CD4-positive, alpha-beta T cell treated with Interleukin-17A for 4 hours (primary cell): ENCODE data around the gene SRSF7.
A peak's percentile ranks its signal among the peaks of the same experiment; 100 is the strongest.
"Not testable (repeated sequence)": the region's sequence is repeated elsewhere in the genome, so short reads cannot be mapped to it uniquely, and the experiment has no call there.

Experiments used
- DNase-seq: peaks from one replicate; pipeline ENCODE4 v3.0.0-alpha.2; 2020; ENCODE audit warnings: mixed read lengths

SRSF7 gene

DNA sequence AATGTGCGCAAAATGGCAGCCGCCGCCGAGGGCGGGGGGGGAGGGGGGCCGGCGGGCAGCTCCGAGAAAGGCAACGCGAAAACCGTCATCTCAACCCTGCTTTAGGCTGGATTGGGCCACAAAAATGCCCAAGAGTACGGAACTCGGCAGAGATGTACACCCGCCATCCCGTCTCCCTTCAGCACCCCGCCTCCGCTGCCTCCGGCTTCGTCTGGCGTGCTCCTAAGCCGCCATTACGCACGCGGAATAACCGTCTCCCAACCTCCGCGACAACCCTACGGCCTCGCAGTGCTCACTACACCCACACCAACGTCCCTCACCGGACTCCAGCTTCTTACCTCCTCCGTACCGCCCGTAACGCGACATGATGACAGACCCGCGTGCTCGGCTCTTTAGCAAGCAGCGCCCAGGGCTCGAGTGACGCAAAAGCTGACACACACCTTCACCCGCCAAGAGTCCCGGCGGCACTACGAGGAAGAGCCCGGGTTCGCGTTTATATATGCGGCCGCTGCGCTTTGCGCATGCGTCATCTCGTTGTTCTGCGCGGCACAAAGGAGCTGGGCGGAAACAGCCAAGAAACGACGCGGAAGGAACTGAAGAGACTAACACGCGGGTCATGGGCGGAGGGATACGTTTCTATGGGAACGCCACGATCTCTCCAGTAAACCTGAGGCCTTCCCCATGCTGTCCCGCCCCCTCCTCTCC is at the start of gene SRSF7:
SRSF7 (minus strand) TSS at position 471 of the 705 bp plus-strand sequence; CDS start at position 366, 105 bp downstream.
- DNase-seq = peak; percentile 98

DNA sequence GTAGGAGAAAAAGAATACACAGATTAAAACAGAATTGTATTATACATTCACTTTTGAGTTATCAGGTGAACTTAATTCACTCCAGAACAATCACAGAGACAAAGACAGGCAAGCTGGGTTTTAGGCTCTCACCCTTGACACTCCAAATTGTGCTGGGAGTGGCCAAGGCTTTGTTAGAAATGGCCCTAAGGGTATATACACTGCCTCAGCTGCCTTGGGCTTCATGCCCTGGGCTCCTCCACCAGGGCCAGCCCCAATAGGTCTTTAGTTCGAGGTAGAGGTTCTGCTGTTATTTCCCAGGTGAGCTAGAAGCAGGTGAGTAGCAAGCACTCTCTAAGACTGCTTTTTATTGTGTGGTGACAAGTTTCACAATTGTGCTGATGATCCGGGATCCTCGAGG is 46.8 kb upstream of the SRSF7 start:
- no peak for DNase-seq

DNA sequence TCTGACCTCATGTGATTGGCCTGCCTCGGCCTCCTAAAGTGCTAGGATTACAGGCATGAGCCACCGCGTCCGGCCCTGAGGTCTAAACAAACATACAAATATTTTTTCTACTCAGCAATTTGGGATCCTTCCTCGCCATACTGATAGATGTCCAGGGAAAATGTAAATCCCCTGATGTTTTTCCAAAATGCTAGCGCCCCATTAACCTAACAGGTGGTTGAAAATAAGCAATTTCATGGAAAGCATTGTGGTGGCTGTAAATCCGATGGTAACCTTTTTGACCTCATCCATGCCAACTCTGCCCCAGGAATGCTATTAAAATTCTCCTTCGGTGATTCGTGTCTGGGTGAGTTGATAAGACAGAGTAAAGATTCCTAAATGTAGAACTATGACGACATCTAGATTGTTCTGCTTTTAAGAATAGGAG is 46.1 kb upstream of the SRSF7 start:
- DNase-seq = no peak

DNA sequence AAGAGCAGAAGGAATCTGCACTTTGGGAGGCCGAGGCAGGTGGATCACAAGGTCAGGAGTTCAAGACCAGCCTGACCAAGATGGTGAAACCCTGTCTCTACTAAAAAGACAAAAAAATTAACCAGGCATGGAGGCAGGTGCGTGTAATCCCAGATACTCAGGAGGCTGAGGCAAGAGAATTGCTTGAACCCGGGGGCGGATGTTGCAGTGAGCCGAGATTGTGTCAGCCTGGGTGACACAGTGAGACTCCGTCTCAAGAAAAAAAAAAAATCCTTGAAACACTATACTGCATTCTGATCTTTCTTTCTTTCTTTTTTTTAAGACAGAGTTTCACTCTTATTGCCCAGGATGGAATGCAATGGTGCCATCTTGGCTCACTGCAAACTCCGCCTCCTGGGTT is 43.9 kb upstream of the SRSF7 start:
- not testable (repeated sequence) for DNase-seq

DNA sequence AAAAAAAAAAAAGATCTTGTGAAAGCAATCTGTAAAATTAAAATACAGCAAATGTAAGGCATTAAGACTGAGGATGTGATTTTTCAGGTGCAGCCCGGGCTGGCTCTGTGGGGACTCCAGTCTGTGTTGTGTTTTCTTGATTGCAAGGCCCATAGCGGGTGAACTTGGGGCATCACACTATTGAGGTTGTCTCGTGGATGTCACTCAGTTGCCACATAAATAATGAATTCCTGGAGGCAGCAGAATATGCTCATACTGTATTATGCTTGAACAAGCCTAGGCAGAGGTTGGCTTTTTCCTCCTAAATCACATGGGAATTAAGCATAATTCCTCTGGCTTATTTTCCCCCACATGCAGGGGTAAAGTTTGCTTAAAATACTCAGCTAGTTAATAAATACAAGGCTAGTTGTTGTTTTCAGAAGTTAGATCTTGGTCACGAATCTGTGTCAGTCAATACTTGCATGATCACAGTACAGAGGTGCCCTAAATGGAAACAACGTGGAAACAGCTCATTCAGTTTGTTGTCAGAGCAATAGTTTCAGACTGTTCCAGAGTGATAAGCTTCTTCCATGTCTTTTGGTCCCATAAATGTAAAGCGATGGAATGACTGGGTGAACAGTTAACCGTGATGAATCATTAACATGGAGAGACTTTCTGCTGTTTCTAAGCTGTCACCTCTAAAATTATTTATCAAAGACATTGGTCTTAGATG is 43.2 kb upstream of the SRSF7 start:
- no peak for DNase-seq

DNA sequence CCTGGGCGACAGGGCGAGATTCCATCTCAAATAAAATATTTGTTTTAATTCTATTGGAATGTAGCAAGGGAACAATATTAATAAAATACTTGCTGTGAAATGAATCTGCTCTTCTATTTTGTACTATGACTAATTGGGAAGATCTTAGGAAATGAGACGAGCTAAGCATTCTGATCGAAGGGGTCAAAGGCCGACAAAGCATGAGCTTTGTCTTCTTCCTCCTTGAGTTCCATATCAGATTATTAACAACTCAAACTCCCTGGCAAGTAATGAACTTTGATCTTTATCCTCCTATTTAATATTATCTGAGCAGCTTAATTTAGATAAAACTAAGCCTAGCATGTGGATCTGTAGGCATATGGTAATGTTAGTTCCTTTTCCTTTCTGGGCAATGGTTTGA is 42.4 kb upstream of the SRSF7 start:
- DNase-seq = no peak

DNA sequence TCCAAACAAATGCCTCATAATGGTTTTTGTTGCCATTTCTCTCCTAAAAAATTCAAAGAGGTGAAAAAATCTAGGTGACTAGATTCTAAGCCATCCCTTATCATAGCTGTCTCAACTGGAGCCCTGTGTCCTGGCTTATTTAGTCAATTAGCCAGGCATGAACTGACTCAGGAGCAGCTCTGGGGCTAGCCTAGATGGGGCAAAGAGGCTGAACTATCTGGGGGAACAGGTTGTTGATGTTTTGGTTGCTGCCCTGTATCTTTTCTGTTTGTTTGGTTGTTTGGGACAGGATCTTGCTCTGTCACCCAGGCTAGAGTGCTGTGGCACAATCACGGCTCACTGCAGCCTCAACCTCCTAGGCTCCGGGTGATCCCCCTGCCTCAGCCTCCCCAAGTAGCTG is 41.6 kb upstream of the SRSF7 start:
- DNase-seq = no peak

DNA sequence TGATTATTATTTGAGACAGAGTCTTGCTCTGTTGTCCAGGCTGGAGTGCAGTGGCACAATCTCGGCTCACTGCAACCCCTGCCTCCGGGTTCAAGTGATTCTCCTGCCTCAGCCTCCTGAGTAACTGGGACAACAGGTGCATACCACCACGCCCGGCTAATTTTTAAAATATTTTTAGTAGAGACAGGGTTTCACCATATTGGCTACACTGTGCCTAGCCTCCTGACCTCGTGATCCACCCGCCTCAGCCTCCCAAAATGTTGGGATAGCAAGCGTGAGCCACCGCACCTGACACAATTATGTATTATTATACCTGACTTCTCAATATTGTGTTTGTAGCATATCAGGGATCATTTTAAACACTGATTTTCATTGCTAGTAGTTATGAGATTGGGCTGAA is 41.2 kb upstream of the SRSF7 start:
- not testable (repeated sequence) for DNase-seq

DNA sequence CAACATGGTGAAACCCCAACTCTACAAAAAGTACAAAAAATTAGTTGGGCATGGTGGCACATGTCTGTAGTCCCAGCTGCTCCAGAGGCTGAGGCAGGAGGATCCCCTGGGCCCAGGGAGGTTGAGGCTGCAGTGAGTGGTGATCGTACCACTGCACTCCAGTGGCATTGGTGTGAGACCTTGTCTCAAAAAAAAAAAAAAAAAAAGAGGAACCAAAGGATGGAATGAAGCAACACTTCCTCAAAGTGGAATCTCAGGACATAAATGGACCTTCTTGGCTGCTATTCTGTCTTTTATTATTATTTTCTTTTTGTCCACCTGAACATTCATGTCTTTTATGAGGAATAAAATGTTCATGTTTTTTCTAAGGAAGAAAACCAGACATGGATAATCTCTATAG is 40.6 kb upstream of the SRSF7 start:
- no peak for DNase-seq

DNA sequence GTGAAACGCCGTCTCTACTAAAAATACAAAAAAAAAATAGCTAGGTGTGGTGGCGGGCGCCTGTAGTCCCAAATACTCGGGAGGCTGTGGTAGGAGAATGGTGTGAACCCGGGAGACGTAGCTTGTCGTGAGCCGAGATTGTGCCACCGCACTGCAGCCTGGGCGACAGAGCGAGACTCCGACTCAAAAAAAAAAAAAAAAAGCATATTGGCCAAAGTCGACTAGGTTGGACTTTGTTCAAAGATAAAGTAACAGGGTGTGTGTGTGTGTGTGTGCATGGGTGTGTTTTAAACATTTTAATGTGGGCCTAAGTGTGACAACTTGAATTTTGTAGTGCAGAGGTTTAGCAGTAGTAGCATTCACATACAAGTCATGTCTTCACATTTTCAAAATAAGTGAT is 38.5 kb upstream of the SRSF7 start:
- DNase-seq = no peak

DNA sequence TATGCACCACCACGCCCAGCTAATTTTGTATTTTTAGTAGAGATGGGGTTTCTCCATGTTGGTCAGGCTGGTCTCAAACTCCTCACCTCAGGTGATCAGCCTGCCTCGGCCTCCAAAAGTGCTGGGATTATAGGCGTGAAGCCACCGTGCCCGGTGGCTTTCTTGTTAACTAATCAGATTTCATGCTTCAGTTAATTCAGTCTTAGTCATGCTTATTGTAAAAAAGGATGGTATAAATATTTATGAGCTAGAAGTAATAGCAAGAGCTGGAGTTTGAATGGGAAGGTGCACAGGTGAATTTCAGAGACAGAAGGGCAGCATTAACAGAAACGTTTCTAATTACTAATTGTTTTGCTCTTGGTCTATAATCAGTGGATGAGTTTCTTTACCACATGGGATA is 37.1 kb upstream of the SRSF7 start:
- DNase-seq = no peak

DNA sequence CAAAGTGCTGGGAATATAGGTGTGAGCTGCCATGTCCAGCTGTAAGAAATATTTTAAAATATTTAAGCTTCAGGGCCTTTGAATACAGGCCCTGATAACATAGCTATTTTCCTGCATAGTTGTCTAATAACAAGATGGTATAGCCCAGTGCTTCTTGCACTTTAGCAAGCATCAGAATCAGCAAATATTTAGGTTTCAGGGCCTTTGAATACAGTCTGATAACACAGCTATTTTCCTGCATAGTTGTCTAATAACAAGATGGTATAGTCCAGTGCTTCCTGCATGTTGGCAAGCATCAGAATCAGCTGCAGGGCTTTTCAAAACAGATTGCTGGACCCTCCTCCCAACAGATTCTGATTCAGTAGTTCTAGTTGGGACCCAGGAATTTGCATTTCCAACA is 32.4 kb upstream of the SRSF7 start:
- no peak for DNase-seq

DNA sequence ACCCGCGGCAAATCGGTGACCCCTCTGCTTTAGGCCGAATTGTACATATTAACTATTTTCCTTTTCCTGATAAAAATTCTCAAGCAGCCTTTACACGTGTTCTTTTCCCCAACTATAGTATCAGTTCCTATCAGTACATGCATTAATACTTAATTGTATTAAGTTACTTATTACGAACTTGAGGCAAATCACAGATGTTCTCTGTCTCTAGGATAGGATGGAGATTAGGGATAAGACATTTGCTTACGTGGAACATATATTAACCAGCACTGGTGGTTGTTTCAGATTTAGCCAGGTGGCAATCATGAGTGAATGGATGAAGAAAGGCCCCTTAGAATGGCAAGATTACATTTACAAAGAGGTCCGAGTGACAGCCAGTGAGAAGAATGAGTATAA is 27.5 kb upstream of the SRSF7 start:
- no peak for DNase-seq

DNA sequence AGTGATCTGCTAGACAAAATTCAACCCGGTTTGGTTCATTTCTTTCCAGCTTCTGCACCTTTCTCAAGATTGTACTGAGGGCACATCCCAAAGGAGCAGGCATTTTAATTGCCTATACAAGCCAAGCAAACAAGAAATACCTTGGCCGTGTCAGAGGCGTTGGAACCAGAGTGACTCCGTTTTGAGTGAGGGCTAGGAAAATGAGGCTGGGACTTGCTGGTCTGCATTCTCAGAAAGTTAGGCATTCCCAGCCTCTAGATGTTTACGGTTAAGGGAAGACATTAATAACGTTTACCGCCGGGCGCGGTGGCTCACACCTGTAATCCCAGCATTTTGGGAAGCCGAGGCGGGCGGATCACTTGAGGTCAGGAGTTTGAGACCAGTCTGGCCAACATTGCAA is 25.4 kb upstream of the SRSF7 start:
- no peak for DNase-seq

DNA sequence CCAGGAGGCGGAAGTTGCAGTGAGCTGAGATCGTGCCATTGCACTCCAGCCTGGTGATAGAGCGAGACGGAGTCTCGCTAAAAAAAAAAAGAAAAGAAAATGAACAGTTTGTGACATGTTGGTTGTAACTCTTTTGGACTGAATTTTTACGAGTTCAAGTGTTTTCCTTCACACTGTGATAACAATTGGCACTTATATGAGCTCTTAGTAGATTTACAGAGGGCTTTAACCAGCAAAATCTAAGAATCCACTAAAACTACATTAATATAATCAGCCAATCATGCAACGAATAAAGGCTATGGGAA is 24.7 kb upstream of the SRSF7 start:
- DNase-seq = no peak

DNA sequence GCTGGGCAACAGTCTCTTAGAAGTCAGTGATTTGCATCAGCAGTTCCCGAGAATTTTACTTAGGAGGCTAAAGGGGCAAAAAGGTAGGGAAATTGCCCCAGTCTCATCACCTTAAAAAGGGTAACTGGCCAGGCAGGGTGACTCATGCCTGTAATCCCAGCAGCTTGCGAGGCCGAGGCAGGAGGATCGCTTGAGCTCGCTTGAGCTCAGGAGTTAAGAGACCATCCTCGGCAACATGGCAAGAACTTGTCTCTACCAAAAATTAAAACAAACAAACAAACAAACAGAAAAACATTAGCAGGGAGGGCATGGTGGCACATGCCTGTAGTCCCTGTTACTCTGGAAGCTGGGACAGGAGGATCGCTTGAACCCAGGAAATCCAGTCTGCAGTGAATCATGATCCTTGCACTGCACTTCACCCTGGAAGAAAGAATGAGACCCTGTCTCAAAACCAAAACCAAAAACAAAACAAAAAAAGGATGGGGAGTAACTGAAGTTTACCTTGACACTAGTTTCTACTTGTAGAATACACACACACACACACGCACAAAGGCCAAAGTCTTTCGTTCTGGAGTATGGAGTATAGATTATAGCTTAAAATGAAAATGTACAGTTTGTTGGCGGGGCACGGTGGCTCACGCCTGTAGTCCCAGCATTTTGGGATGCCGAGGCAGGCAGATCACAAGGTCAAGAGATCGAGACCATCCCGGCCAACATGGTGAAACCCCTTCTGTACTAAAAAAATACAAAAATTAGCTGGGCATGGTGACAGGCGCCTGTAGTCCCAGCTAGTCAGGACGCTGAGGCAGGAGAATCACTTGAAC is 24.1 kb upstream of the SRSF7 start:
- no peak for DNase-seq

DNA sequence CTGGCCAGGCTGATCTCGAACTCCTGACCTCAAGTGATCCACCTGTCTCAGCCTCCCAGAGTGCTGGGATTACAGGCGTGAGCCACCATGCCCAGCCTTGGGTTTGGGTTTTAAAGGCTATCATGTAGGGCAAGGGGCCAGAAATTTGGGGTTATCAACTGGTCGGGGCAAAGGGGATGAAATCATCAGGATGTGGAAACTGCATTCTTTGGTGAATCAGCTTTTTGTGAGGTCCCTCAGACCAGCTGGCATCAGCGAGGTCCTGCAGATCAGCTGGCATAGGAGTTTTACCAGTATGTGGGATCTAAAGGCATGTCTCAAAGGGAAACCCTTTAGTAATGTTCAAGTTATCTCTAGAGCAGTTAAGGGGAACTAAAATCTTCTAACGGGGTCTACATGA is 20.5 kb upstream of the SRSF7 start:
- DNase-seq = no peak

DNA sequence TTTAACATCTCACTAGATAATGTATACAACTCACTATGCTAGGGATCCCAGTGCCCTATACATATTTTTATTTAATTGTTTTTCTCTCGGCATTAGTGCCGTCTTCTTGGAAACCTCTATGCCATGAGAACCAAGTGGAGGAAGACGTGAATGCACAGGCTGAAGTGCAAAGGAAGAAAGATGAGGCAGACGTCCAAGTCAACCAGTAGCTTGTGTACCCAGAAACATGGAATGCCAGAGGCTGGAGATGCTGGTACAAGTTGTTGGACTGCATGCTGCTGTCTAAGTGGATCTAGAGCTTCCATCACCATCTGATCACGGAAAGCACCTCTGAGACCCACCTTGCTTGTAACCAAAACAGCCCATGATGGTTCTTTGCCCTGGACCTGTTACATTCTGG is 14.4 kb upstream of the SRSF7 start:
- DNase-seq = no peak

DNA sequence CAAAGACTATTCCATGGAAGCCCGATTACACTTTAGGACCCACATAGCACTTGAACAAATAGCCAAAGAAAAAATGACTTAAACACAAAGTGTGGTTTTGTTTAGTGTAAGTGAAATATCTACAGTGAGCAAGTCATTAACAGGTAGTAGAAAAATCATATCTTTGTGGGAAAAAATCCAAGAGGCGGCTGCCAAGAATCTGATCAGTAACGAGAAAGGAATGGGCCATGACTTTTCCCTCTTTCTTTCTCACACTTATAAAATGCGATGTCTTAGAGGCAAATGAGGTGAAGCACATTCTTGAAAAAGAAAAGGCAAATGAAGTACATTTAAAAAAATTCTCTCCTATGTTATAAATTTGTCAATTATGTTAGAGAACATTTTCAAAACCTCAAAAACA is 14.0 kb upstream of the SRSF7 start:
- no peak for DNase-seq

DNA sequence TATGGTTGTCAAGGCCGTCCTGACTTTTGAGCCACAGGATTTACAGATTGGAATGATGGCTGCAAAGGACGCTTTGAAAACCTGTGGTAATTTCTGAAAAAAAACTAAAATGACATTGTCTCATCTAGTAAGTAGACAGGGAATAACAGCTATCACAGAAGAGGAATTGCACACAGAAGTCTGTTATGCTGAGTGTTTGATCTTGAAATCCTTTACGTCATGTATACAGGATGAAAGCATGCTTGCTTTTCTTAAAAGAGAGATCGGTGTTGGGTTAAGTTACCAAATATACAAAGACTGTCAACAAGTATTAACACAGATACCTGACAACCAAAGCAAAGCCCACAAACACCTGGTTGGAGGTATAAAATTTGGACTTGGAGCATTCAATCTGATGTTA is 12.6 kb upstream of the SRSF7 start:
- no peak for DNase-seq

DNA sequence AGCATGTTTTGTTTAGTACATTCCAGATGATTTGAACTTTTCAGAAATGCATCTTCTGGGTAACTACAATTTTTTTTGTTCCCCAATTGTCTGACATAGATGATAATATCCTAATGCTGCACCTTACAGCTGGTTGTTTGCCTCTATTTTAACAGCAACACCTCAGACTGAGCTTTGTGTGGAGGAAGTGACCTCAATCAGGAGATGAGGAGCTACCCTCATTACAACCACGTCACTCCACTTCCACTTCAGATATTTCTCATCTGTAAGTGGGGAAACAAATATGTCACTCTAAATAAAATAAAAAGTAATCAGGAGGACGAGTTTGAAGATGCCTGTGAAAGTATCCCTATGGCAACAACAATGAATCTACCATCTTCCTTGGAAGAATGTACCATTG is 12.1 kb upstream of the SRSF7 start:
- no peak for DNase-seq

DNA sequence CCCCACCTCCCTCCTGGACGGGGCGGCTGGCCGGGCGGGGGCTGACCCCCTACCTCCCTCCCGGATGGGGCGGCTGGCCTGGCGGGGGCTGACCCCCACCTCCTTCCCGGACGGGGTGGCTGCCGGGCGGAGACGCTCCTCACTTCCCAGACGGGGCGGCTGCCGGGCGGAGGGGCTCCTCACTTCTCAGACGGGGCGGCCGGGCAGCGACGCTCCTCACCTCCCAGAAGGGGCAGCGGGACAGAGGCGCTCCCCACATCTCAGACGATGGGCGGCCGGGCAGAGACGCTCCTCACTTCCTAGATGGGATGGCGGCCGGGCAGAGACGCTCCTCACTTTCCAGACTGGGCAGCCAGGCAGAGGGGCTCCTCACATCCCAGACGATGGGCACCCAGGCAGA is 4.7 kb upstream of the SRSF7 start:
- not testable (repeated sequence) for DNase-seq

DNA sequence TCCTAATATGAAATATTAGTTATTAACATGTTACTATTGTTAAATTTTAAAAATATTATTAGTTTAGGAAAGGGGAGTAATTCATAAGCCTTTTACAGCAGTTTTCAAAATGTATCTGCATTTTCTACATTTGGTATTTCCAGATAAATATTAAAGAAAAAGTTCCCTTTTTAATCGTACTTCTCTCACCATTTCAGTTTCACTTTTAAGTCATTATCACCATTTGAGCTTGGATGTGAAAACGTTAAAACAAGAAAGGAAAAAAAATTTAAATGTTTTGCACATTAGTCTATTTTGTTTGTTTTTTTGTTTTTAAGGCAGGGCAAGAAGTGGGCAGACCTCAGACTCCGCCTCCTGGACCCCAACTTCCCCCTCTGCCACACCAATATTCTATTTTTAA is 3.3 kb upstream of the SRSF7 start:
- no peak for DNase-seq

DNA sequence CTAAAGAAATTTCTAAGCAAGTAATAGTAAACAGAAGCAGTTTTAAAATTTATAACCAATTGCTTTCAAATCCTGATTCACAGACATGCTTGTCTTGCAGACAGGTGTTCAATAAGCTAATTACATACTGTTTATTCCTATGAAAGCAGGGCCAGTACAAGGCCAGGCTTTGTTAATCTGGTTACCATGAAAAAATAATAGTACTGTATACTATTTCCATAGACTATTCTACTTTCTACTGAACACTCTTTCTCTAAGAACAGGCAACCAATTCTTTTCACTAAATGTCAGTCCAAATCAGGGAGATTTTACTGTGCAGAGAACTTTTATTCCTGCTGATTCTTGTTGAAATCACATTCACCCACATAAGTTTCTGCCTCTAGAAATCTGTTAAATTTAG is 2.9 kb upstream of the SRSF7 start:
- DNase-seq = no peak
